Measurements from ENCODE around the gene SPON1.

SPON1 gene

DNA sequence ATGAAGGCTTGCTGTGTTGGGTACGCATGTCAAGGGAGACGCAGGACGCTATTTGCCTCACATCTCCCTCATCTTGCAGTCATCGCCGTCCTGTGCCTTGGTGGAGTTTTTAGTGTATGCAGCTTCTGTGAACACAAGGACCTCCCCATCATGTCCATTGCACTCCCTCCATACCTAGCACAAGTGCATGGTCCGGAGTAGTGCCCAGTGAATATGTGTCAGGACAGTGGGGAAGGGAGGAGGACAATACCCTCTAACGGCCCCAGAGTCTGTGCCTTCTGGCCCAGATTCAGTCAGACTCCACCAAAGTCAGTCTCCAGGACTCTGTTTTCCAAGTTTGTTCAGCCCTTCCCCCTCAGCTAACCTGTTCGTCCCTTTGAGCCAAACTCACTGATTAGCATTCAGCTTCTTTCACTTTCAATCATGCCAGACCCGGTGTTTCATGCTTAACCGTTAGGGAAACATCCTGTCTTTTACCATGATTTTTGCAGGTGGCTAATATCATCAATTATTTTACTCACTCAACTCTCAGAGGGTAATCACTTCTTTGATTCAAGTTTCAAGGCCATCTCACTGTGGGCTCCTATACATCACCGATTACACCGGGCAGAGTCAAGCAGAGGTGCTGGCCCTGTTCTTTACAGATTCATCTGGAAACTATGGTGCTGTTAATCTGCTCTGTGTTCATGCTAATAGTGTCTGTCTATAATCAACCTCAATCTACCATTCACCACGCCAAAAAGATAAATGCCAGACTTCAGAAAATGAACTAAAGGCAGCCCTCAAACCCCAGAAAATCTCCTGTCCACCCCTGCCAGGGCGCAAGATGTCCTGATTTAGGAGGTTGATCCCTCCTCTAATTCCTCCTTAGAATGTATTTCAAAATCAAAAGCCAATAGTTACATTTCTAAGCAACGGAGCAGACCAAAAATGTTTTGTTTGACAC, 240.0 kb downstream of the SPON1 start:
- DNase-seq: no peak

DNA sequence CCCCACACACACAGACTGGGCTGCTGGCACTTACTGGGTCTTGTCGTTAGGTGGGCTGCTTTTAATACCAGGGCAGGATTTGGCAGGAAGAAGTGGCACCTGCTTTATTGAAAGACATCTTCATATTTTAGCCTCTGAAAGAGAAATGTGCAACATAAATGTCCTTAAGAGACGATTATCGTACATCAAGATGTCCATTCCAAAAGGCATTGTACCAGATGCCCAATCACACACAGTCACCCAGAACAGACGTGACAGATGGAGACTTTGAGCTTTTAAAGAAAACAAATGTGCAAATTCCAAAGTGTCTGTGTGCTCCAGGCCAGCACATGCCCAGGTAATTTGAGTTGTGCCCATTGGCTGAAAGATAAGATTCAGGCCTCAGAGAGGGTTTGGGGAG, 240.8 kb downstream of the SPON1 start:
- no peak for DNase-seq

DNA sequence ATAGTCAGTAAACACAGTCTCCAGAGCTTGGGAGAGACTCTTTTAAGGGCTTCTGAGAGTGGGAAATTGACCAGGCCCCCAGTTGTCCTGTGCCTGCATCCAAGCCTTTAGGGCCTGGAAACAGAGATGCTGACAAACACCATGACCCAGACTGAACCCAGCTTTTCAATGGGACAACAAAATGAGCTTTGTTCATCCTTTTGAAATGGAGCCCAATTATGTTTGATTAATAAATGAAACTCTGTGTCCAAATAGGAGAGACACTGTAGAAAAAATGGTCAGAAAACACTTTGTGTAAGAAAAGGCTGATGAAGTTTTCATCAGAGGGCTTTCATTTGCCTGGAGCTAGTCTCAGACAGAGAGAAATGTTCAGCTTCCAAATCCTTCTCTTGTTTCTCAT, 250.5 kb downstream of the SPON1 start:
- DNase-seq: no peak

DNA sequence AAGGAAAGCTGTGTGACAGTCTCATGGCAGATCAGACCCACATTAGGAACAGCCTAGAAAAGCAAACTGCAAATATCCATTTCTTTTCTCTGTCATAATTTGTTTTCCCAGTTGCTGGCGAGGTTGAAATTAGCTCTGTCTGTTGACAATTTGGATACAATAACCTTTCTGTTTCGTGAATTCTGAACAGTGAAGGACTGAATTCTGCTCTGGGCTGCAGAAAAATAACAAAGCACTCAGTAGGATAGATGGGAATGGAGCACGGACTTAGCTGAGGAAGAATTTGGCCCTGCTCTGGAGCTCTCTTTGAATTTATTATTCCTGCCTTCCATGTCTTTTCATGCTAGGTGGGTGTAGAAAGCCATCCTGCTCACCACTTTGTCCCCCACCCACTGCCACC, 256.2 kb downstream of the SPON1 start:
- no peak for DNase-seq

DNA sequence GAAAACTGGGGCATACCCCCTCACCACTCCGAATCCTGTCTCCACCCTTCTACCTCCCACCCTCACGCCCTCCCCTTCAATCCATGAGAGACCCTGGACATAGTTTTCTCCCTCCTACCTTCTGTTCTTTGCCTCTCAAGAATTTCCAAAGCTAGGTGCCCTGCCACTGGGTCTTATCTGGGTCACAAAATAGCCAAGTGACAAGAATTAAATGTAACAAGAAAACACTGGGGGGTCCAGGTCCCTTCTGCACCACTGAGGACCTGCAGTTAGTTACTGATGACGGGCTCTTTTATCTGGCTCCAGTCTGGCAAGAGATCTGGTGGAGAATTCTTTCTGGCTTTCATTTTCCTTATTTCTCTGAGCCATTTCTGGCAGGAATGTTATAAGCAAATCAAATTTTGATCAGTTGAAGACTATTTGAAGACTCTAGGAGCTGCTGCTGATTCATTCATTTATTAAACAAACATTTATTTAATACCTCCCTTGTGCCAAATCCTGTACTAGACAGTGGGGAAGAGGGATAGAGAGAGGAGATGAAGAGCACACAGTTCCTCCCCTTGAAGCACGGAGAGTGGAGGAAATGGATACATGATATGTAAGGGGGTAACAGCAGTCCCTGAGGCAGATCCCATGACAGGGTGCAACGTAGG, 261.2 kb downstream of the SPON1 start:
- DNase-seq: no peak

DNA sequence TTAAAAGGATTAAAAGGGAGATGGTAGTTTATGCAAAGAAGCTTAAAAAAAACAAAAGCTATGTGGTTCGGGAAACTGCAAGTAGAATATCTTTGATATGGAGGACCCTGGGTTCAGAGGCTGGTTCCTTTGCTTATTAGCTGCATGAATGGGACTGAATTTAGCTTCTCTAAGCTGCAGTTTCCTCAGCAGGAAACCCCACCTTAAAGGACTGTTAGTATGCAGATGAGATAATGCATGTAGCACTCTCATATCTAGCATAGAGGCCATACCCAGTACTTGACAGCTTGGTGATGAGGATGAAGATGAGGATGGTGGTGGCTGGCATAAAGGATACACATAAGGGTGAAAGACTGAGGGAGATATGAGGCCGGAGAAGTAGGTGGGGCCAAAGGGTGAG, 261.9 kb downstream of the SPON1 start:
- no peak for DNase-seq

DNA sequence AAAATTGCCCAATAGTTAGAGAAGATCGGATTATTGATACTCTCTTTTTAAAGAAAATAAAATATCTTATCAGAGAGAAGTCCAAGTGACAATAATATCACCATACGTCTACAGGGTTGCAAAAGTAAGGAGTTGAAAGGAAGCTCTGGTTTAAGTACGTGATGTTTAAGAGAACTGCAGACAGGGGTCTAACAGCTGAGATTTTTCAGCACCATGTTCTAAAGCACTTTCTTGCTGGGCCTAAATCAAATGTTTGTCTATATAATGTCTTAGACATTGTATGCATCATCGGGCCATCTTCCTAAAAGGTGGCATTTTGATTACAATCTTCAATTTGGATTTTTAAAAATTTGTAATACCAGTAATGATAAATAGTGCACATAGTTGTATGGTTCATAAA, 263.1 kb downstream of the SPON1 start:
- DNase-seq: no peak

DNA sequence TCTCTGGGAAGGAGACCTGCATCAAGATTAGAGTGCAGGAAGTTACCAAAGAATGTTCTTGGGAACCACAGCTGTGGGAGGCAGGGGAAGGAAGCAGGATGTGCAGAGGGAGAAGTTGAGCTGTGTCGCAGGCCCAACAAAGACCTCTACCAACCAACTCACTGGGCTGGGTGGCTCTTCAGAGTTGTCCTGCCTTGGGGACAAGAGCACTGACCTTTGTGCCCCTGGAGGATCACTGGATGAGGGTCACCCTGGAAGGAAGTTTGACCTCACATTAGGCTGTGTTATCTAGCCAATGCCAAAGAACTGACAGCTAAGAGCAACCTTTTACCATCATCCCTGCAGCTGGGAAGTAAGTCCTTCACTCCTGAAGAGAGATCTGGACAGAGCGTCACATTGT, 265.8 kb downstream of the SPON1 start:
- no peak for DNase-seq

DNA sequence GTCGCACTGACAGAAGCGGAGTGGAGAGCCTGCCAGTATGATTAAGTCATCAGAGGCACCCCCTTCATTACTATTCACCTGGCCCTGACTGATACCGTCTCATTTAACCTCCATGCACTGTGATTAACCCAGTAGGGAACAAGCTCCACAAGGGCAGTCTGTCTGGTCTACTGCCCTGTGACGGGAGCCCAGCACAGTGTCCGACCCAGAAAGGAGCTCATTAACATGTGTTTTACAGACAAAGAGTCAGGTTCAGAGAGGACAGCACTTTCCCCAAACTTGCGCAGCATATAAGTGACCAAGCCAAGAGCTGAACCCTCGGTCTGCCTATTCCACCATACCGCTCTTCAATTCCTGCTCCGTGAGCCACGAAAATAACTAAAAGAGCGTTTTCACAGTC, 266.9 kb downstream of the SPON1 start:
- no peak for DNase-seq

DNA sequence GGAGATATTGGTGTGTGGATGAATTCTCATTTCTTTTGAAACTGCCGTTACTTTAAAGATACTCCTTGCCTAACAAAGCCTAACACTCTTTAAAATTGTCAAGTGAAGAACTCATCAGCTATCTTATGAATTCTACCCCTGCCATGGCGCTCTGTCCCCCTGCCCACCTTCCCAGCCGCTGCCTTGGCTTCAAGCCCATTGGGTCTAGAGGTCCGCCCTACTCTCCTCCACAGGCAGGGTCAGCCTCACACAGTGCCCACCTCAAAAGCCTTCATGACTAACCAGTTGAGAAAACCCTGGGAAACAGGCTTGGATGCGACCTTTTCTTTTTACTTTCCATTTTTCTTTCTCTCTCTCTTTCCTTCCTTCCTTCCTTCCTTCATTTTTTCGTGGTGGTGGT, 267.9 kb downstream of the SPON1 start:
- DNase-seq: no peak

DNA sequence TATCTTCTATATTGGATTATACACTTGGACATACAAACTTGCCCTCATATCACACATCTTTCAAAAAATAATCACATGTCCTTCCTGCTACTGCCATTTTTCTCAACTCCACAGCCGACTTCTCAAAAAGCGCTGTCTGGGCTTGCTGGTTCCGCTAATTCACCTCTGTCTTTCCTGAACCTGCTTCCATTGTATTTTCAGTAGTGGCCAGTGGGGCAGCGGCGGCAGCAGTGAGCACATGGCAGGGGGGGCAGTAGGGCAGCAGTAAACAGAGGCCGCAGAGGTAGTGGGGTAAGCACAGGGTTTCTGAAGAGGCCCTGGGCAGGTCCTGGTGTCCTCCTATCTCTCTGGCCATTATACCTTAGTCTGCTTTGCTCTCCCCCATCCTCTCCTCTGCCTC, 270.1 kb downstream of the SPON1 start:
- DNase-seq: no peak

DNA sequence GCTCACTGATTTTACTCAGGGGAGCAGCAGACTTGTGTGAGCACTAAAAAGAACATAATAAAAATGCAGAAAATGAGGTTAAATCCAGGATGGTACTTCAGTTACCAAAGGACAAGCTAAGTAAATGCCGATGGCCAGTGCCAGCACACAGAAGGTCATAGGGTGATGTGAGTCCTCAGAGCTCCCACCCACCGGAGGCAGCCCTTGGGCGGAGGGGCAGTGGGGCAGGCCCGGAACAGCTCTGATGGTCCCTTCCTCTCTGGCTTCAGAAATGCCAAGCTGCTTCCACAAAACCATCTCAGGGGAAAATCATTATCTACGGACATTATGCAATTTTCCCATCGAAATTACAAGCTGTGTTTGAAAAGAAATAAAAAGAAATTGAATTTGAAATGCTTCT, 271.9 kb downstream of the SPON1 start:
- no peak for DNase-seq

DNA sequence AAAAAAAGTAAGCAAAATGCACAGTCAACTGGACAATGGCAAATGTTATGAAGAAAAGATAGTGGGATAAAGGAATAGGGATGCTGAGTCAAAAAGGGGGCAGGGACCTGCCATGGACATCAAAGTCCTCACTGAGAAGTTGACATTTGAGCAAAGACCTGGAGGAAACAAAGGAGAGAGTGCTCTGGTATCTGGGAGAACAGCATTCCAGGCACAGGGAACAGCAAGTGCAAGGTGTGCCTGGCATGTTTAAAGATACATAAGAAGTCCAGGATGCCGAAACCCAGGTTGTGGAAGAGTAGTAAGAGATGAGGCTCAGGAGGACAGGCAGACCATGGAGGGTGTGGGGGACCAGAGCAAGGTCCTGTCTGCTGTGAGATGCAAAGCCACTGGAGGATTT, 273.2 kb downstream of the SPON1 start:
- no peak for DNase-seq

DNA sequence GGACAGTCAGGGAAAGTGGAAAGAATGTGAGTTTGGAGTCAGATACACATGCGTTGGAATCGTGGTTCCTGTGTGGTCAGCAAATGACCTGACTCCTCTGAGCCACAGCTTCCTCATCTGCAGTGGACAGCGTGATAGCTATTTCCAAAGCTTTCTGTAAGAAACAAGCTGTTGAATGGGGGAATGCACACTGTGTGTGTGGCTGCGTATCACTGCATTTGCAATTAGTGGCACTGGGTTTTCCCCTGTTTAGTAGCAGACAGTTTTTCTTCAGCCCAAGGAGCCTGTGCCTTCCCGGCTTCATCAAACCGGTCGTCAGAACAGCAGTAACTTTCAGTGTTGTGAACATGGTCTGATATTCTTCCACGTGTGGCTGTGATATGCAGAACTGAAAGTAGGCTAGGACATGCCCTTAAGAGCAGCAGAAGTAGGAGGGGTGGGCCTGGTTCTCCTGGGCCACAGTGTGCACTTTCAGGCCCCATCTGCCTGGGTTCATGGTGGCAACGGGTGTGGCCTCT, 275.0 kb downstream of the SPON1 start:
- no peak for DNase-seq

DNA sequence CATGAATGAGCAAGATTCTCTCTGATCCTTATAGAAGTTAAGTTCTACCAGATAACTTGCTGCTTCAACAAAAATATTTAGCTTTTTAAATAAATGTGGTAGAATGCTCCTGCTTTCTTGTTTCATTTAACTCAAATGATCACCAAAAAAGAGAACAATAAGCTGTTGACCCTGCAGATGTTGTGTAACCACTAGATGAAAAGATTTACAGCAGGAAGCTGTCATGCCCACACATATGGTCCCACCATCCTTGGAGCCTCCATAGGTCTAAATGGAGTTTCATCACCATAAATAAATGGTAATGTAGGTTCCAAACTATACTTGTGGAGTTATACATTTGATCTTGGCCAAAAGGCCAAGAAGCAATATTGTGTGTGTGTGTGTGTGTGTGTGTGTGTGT, 277.7 kb downstream of the SPON1 start:
- DNase-seq: no peak

DNA sequence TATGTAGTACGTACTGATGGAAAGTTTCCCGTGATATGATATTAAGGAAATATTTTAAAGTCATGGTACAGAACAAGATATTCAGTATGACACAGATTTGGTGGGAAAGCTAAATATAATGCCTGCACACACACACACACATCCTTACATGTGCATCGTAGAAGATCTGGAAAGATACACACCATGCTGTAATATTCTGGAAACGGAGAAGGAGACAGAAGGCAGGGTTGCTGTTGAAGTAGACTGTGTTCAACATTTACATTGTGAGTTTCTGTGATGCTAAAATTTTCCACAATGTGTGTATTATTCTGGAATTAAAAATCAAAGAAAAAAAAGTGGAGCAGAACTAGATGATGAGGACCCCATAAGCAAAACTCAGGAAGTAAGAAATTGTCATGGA, 278.4 kb downstream of the SPON1 start:
- no peak for DNase-seq

DNA sequence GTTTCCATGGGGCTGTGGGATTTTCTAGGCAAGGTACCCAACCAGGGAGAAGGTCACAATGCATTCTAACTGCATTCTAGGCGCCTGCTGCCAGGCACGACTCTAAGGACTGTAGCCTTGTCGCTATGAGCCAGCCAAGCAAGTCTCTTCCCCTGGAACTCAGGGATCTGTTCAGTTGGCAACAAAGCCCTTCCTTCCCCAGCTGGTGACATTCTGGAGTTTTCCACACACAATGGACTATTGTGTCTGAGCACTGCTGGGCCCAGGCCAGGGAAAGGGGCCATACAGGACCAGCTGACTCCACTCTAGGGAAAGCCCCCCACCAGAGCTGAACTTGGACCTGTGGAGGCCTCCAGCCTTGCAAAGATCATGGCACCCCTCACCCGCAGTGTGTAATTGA, 279.7 kb downstream of the SPON1 start:
- DNase-seq: no peak

DNA sequence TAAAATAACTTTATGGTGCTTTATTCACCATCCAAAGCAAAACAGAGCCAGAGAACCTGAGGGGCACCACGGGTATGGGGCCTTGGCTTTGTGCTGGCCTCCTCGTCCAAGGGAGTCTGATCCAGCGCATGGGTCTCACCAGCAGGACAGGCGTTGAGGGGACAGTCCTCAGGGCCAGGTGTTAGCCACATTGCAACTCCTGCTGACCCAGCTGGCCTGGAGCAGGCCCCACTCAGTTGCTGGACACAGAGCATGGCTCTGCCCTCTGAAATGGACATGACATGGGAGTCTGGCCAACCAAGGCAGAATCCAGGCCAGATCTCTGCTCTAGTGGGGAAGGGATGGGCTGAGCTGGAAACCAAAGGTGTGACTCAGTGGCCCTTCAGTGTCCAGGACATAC, 280.2 kb downstream of the SPON1 start:
- no peak for DNase-seq

DNA sequence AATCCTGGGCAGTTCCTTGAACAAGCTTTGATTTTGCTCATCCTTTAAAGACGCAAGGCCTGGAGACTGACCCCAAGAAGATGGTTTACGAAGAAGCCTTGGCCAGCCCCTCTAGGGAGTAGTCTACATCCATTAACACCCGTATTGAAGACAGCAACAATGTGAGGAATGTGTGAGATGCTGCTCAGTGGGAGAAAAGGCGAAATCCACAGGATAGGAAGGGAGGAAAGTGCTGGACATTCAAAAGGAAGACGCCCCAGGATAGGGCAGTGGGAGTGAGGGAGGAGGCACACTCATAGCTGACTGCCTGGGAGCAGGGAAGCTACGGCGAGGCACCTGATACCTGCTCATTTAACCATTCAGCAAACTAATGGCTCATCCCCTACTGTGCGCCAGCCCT, 282.4 kb downstream of the SPON1 start:
- DNase-seq: no peak

DNA sequence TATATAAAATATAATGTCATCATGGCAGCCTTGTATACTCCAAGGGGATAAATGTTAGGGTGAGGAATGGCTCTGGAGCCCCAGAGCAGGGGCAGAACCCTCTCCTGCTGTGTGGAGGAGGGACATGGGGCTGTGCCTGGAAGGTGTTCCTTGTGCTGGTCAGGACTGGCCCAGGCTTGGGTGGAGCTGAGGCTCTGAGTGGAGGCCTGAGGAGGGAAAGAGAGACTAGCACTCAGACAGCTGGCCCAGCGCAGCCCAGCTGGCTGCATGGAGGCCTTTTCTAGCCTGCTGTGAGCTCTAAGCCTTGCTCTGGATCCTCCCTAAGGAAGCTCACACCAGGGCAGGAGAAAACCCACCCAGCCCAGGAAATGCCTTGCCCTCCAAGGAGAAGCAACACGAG, 282.9 kb downstream of the SPON1 start:
- no peak for DNase-seq

DNA sequence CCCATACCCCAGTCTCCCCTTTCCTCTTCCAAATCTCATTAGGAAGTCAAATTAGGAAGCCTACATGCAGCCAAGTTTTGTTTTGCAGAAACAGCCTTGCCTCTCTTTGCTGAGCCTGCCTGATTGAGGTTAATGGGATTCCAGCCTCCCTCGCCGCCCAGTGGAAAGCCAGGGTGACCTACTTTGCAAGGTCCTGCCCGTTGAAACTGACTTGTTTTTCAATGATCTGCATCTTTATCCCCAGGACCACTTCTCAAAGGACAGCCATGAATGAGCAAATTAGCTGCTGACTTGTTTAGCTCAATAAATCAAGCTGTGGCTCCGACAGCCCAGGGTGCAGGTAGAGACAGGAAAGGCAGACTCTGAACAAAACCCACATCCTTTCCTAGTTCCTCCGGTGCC, 286.1 kb downstream of the SPON1 start:
- DNase-seq: no peak

DNA sequence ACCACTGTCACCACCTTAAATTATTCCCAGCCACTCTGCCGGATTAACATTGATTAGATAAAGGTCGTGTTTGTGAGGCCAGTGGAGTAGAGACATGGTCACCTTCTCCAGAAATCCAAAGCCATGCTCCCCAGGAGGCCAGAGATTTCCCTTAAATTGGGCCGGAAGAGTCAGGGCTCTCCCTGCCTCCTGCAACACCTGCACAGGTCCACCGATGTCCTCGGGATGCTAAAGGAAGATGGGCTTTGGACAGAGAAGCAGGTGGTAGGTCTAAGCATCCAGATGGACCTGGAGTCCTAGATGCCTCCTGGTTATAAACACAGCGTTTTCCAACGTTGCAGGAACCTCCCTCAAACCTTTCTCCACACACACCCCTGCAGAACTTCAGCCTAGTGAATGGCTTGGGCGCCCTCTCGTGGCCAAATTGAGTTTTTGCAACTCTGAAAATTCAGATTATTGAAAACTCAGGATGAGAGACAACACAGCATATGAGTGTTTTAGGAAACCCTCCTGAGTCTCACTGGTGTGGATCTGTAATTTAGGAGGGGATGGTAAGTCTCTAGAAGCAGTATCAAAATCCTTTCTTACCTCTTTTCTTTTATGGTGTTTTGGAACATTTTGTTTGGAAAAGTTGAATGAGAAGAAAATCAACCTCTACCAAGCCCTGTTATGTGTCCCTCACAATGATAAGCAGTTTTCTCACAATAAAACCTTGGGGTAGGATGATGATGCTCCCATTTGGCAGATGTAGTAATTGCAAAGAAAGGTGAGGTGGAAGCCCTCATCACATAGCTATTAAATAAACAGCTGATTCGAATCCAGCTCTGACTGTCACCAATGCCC, 286.8 kb downstream of the SPON1 start:
- peak; percentile 24 for DNase-seq

DNA sequence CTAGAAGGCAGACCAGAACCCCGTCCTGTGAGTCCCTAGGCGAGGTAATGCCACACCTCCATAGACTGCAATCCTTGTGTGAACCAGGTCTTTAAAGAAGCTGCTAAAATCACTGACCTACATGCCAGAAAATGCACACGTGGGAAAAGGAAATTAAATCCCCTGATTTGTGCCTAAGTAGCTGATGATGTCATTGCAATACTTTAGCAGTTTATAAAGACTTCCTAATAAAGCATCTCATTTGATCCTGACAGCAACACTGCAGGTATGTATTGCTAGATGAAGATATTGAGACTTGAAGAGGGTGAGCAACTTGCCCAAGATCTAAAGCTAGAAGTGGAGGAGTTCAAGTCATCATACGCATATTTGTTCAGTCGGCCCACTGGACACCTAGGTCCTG, 289.2 kb downstream of the SPON1 start:
- DNase-seq: no peak

Data from NCI-H187 treated with DMSO at 0.1 percent for 48 hours (cell line).